GM12864 (cell line): ENCODE measurements around the gene KHNYN.
"Not testable (repeated sequence)": the region's sequence is repeated elsewhere in the genome, so short reads cannot be mapped to it uniquely, and the experiment has no call there.

ENCODE experiments used
- DNase-seq: peaks from one replicate; pipeline ENCODE4 v3.0.0-alpha.2; 2011; ENCODE audit warnings: low read depth
- H3K4me3 ChIP-seq: 2 replicates; pipeline ENCODE4 v1.5.1; 2011; ENCODE audit warnings: mild to moderate bottlenecking, low read depth, low read length, control low read depth
- TF ChIP-seq, protein P1 (sequence below): IDR thresholded peaks from 2 replicates; pipeline ENCODE4 v1.5.1; 2011; ENCODE audit warnings: low read depth, mild to moderate bottlenecking, moderate library complexity, low read length, control low read depth, inconsistent platforms; ENCODE audit errors: missing control alignments

KHNYN gene

DNA sequence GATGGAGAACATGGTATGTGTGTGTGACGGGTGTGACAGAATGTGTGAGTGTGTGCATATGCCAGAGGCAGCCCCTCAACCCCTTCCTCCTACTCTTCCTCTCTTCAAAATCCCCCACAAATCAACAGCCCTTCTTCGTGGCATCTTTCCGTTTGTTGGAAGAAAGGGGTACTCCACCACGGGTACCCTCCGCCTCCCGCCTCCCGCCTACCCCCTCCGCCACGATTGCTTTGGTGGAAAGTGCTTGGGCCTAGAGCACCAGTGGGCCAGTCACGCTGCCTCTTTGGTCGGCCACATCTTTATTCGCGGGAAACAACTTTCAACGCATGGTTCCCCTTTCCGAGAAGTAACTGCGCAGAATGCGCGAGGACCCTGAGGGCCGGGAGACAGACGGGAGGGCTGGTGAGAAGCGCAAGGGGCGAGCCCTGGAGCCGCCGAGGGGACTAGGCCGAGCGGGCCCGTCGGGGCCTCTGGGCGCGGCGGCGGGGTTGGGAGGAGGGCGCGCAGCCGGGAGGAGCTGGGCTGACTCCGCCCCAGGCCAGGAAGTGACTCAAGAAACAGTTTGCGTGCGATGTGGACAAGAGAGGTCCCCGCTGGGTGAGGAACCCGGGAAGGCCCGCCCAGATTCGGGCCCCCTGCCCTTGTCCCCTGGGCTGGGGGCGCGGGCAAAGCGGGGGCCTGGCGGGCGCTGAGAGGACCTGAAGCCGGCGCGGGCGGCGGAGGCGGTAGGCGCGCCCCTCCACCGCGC, at the start of gene KHNYN, which contains the start of gene CBLN3:
Gene KHNYN, plus strand, starts transcription at position 560 of the 748 bp plus-strand sequence. CDS start 777 bp downstream, outside the sequence.
Gene CBLN3, minus strand, starts transcription at position 274 of the 748 bp plus-strand sequence. CDS start 614 bp downstream, outside the sequence.
- TF ChIP-seq, protein P1, sequence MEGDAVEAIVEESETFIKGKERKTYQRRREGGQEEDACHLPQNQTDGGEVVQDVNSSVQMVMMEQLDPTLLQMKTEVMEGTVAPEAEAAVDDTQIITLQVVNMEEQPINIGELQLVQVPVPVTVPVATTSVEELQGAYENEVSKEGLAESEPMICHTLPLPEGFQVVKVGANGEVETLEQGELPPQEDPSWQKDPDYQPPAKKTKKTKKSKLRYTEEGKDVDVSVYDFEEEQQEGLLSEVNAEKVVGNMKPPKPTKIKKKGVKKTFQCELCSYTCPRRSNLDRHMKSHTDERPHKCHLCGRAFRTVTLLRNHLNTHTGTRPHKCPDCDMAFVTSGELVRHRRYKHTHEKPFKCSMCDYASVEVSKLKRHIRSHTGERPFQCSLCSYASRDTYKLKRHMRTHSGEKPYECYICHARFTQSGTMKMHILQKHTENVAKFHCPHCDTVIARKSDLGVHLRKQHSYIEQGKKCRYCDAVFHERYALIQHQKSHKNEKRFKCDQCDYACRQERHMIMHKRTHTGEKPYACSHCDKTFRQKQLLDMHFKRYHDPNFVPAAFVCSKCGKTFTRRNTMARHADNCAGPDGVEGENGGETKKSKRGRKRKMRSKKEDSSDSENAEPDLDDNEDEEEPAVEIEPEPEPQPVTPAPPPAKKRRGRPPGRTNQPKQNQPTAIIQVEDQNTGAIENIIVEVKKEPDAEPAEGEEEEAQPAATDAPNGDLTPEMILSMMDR = no peak
- peak within 1 kb of the TSS; percentile 62 for H3K4me3 ChIP-seq
- DNase-seq = peak; percentile 60

DNA sequence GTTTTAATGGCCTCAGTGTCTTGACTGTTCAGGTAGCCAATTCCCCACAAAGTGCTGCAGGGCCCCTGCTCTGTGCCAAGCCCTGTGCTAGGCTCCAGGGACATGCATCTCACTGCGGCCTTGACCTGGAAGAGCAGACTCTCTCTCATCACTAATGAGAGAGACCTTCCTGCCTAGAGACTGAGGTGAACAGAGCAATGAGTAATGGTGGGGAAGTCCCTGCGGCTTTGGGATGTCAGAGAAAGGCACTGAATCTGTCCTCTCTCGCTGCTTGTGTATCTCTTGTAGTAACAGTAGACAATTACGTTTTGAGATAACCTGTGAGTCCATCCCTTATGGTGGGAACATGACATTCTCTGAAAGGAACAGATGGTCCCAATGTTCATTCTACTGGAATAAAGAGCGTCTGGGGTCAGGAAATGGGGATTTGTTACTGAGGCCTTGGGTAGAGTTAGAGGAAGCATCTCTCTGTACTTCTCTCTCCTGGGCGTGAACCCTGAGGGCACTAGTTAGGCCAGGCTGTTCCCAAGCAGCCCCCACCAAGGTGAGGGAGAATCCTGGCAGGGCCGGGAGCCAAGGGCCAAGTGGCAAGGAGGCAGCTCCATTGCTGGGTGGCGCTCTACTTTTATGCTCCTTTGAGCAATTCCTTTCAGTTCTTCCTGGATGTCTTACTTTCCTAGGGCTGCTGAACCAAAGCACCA, 48.2 kb upstream of the KHNYN start:
- no peak overlapping the region for H3K4me3 ChIP-seq
- TF ChIP-seq, protein P1 = no peak
- no peak for DNase-seq

DNA sequence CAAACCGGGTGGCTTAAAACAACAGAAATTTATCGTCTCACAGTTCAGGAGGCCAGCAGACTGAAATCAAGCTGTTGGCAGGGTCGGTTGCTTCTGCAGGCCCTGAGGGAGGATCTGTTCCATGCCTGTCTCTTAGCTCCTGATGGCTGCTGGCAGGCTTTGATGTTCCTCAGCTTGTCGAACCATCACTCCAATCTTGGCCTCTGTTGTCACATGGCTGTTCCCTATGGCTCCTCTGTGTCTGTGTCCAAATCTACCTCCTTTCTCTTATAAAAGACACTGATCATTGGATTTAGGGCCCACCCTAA, 47.7 kb upstream of the KHNYN start:
- no peak for DNase-seq
- TF ChIP-seq, protein P1 = no peak
- no peak overlapping the region for H3K4me3 ChIP-seq

DNA sequence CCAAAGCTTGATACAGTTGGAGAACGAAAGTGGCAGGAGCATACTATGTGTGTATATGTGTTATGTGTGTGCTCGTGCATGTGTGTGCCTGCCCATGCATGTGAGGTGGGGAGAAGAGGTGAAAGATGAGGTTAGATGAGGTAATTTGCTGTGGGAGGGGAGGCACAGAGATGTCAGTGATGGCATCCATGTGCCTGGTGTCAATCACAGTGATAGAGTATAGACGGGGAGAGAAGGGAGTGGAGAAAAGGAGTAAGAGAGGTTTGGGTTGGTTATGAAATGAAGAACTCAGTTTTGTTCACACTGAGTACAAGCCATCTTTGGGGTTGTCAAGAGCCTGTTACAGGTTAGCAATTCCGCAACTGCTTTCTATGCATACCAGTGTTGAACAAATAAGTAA, 45.6 kb upstream of the KHNYN start:
- no peak overlapping the region for H3K4me3 ChIP-seq
- TF ChIP-seq, protein P1 = no peak
- no peak for DNase-seq

DNA sequence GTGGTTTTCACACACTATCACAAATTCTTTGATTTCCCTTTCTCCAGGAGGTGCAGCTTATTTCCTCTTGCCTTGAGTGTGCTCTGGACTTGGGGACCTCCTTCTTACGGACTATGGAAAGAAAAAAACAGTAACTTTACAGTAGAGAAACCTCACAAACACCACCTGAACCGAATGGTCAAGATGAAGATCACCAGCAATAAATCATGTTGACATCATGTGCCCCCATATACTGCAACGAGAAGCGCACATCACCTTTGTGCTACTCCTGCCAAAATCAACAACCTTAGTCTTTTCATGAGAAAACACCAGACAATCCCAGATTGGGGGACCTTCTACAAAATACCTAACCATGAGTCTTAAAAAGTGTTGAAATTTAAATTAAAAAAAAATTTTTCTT, 44.2 kb upstream of the KHNYN start:
- no peak overlapping the region for H3K4me3 ChIP-seq
- TF ChIP-seq, protein P1 = no peak
- DNase-seq = no peak

DNA sequence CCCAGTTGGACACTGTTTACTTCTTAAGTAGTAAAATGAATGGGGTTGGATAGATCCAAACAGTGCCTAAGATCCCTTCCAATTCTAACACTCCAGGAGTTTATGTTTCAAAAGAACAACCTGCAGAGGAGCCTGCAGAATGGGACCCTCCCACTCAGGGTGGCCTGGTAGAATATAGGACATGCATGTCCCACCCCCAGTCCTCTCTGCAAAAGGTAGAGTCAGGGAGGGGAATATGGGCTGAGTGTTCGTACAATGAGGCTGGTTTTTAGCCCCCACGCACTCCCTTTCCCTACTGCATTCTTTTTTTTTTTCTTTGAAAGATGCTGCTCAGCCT, 42.8 kb upstream of the KHNYN start:
- DNase-seq = no peak
- no peak overlapping the region for H3K4me3 ChIP-seq
- TF ChIP-seq, protein P1 = no peak

DNA sequence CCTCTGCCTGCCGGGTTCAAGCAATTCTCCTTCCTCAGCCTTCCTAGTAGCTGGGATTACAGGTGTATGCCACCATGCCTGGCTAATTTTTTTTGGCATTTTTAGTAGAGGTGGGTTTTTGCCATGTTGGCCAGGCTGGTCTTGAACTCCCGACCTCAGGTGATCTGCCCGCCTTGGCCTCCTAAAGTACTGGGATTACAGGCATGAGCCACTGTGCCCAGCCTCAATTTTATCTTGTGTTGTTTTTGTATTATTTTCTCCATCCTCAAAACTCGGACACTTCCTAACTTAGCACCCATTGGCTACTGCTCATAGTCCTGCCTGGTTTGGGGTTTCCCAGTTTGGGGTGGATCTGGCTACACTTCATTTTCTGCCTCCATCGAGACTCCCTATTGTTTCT, 42.2 kb upstream of the KHNYN start:
- H3K4me3 ChIP-seq, DNase-seq: not testable (repeated sequence)
